ENCODE data around the gene PHLDA2.

PHLDA2 gene

DNA sequence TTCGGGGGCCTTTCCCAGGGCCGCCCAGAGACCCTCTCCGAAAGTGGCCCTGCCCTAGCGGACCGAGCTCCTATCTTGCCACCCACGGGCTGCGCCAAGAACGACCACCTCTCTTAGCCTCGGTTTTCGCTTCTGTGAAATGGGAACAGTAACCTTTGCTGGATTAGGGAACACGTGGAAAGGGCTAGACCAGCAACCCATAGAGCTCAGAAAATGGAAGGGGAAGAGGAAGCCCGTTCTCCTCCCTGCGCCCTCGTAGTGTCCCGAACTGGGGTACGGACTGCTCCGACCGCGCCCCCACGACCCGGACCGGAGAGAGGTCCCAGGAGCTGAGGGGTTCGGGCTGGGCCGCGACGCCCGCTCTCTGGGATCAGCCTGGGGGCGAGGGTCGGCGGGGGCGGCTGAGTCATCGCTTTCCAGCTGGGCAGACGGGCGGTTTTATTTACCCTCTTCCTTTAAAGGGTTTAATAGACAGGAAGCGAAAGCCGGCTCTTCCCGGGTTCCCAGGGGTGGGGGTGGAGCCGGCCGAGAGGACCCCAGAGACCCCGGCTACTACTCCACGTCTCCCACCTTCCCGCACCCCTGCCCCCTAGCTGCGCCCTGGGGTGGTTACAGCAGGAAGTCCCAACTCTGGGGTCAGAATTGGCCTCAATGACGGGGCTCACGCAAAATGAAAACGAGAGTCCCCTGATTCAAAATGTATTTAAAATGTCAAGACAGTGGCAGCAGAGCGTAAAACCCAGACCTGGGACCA, 907 bp upstream of the PHLDA2 start:
- peak; percentile 24 for DNase-seq (ENCODE audit: low read depth)

DNA sequence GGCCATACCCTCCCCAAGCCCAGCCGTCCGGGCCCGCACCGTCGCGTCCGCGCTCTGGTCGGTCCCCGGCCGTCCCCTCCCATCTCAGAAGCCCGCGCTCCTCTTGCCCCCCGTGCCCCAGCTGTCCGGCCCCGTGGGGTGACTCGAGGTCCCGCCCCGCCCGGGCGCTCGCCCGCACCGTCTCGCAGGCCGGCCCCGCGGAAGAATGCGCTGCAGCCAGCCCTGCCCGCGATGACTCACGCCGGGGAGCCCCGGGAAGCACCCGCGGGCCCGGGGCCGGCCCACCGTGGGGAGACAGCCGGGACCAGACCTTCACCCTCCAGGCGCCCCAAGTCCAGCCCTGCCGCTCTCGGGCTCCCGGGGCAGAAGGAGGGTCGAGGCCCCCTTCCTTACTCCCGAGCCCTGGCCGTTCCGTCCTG, 320 bp upstream of the PHLDA2 start:
- DNase-seq (ENCODE audit: low read depth), result peak; percentile 52

DNA sequence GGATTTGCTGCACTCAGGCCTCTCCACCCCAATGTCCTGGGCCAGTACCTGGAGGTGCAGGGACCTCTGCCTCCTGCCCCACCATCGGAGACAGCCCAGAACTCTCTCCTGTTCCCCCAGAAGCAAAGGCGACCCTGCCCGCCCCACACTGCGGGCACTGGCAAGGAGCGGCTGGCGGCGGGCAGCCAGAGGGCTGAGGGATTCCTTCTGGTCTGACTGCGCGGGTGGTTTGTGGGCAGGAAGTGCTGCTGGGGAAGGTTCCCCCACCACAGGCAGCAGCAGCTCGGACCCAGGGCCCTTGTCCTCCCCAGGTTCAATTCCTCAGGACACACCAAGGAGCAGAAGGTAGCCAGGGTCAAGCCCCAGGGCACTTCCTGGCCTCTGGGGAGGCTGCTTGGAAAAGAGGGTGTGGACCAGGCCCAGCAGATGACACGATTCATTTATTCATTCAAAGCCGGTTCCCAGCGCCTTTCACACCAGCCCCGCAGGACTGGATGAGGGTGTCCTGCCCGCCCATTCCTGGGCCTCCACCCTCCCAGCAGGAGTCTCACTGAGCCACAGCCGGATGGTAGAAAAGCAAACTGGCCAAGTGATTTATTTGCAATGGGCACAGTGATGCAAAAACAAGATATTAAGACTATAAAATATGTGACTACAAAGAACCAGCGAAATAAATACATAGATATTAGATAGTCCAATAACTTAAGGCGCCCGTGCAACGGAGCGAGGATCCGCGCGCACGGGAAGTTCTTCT, 1.2 kb downstream of the PHLDA2 start:
- no peak for DNase-seq (ENCODE audit: low read depth)

DNA sequence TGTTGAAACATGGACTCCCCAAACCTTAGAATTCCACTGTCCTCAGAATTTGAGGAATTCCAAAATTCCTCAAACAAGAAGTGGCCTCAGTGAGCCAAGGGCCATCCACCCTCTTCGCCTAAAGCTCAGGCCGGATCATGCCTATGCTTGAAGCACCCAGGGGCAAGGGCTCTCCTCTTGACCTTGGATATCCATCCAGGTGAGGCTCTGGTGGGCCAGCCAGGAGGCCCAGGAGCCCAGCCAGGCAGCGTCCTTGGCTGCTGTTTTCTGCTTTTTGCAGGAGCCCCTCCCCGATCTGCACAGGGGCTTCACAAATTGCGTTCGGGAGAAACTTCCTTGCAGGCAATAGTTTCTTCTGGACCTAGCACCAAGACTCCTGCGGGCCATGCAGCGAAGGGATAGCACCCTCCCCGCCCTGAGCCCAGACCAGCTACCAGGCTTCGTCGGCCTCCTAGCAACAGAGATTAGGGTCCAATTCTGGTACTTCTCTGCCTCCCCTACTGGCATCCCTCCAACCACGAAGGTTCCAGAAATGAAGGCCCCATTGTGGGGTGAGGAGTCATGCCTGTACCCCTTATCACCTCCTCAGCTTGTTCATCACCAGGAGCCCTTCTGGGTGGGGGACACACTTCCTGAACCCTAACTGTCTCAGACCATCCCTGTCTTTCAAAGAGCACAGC, 2.0 kb downstream of the PHLDA2 start:
- no peak for DNase-seq (ENCODE audit: low read depth)

DNA sequence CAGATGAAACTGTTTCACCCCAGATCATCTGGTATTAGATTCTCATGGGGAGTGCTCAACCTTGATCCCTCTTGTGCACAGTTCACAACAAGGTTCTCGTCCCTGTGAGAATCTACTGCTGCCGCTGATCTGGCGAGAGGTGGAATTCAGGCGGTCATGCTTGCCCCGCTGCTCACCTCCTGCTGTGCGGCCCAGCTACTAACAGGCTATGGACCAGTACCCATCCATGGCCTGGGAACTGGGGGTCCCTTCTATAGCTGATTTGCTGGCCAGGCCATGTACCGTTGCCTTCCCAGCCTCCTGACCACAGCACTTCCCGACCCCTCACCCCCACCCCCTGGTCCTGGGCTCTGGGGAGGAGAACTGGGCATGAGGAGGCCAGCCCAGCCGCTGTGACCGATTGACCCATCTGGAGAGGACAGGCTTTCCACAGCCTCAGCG, 2.6 kb downstream of the PHLDA2 start:
- no peak for DNase-seq (ENCODE audit: low read depth)

DNA sequence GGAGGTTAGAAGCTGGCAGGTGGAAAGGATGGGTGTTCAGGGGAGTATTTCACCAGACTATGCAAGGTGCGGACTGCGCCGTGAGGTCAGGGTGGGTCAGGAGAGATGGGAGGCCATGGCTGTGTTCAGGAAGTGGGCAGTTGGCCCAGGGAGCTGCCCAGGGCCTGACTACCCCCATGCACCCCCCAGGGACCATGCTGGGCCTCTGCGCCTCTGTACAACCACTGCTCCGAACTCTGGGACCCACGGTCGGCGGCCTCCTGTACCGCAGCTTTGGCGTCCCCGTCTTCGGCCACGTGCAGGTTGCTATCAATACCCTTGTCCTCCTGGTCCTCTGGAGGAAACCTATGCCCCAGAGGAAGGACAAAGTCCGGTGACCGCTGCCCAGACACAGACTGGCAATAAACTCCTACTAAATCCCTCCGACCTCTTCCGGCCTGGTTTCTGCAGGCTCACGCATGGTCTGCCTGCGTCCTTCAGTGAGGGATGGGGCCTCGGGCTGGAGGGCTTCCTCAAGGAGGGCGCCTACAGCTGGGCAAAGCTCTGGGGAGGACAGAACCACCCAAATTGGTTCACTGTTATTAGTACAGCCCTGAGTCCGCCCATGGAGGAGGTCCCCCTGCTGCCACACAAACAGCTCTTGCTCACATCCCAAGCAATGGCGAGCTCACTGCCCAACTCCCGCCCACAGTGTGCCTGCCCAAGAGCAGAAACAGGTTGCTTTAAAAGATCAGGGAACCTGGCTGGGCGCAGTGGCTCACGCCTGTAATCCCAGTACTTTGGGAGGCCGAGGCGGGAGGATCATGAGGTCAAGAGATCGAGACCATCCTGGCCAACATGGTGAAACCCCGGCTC, 4.2 kb downstream of the PHLDA2 start:
- no peak for DNase-seq (ENCODE audit: low read depth)

DNA sequence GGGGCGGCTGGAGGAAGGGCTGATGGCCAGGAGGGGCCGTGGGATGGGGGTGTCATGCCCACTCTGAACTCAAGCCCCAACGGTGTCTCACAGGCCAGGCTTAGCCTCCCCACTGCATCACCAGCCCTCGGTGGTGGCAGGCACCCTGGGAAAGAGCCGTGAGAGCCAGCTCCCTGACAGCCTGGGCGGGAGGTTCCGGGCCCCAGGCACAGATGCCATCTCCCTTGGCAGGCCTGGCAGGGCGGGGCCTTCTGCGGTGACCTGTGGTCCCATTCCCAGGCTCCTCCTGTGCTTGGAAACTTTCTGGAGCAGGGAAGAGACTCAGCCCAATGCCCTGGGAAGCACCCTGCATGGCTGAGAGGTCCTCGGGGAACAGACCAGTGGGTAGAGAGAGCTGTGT, 4.8 kb downstream of the PHLDA2 start:
- DNase-seq (ENCODE audit: low read depth), result no peak

DNA sequence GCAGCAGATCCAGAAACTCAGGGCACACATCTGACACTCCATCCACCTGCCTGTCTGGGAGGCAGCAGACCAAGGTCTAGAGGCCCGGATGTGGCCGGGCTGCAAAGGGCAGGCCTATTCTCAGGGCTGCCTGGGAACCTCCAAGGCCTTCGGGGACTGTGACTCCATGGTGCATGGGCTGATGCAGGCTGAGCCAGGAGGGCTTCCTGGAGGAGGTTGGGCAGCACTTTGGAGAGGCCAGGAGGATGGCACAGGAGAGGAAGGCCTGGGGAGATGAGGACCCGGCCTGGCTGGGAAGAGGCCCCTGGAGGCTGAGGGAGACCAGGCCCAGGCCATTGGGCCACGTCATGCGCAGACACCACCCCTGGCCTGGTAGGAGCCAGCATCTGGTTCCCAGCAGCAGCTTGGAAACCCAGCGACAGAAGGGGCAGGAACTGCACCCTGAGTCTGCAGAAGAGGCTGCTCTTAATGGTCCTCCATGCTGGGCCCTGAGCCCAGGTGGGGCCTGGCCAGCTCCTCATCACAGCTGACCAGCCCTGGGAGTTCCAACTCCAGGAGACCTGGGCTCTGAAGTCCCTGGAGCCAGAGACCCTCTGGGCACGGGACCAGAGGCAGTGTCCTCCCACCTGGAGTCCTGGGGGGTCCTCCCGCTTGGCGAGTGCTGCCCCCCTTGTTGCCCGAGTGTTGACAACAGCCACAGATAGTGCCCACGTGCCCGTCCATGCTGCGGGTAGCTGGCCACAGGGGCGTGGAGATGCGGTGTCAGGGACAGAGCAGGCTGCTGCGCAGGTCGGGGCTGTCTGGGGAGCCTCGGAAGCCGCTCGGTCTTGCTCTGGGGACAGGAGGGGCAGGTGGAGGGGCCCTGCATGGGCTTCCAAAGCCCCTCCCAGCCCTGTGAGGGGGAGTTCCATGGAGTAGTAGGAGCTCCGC, 5.5 kb downstream of the PHLDA2 start:
- DNase-seq (ENCODE audit: low read depth), result no peak

DNA sequence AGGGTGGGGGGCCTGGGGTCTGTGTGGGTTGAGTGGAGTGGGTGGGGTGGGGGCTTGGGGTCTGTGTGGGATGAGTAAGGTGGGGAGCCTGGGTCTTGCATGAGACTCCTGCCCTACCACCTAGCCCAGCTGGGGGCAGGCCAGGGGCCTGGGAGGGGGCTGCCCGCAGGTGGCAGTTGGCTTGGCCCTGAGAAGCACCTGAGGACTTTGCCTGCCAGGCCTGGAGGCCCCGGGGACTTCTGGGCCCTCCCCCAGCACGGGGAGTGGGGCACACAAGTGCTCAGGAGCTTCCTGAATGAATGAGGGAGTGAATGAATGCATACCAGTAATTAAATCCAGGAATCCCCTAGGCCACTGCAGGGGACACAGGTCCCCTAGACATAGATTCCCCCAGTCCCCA, 6.6 kb downstream of the PHLDA2 start:
- no peak for DNase-seq (ENCODE audit: low read depth)

DNA sequence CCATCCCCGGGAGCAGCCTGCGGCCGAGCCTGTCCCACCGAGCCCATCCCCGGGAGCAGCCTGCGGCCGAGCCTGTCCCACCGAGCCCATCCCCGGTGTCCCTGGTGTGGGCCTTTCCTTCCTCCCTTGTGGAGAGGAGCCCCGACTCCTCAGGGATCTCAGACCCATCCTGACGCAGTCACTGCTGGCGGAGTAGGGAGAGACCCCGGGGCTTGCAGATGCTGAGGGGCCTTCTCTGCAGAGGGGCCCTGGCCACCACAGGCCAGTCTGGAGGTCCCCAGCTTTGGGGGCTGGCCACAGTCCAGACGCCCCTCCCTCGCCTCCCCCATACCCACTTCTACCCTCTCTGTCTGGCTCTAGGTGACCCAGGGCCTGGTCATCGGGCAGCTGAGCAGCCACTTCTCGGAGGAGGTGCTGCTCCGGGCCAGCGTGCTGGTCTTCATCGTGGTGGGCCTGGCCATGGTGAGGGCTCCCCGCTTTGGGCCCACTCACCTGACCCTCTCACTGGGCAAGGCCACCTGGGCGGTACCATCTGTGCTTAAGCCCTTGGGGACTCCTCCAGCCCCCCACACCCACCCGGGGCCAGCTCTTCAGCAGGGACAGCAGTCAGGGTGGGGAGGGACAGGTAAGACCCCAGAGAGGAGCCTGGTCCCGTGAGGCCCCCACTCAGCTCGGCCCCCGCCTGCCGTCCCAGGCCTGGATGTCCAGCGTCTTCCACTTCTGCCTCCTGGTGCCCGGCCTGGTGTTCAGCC, 7.3 kb downstream of the PHLDA2 start:
- no peak for DNase-seq (ENCODE audit: low read depth)

DNA sequence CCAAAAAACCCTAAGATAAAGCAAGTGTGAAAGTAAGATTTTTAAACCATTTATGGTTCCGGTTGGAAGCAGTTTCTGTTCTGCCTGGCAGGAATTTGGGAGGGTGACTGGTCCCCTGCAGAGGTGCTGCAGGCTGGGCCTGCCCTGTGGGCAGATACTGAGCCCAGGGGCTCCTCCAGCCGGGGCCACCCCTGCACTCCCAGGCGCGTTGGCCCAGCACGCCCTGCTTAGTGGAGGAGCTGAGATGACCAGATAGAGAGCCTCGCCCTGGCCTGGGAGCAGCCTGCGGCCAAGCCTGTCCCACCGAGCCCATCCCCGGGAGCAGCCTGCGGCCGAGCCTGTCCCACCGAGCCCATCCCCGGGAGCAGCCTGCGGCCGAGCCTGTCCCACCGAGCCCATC, 8.0 kb downstream of the PHLDA2 start:
- no peak for DNase-seq (ENCODE audit: low read depth)

DNA sequence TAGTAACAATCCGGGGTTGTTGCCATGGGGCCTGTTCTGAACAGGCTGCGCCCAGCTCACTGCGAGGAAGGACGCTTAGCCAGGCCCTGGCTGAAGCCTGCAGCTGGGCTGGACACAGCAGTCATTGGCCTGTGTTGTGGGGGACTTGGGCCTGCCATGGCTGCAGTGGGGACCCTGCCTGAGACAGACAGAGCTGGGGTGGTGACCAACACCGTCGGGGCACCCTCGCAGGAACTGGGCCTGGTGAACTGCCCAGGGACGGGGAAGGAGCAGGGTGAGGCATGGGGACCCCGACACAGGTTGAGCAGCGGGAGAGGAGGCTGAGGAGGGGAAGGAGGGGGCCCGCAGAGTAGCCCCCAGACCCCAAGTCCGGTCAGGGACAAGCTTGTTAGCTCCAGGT, 8.9 kb downstream of the PHLDA2 start:
- DNase-seq (ENCODE audit: low read depth), result no peak

DNA sequence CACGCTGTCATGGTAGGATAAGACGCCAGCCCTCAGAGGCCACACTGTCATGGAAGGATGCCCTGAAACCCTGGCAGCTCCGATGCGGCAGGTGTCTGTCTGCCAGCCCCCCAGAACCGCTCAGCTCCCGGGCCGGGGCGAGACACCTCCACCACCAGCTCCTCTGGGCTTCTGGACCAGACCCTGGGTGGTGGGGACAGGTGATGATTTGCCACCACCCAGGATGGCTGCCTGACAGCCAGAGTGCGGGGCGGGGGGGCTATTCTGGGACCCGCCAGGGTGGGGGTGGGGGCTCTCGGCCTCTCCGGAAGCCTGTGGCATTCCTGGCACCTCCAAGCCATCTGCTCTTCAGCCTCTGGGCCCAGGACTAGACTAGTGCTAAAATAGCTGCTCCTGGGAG, 9.4 kb downstream of the PHLDA2 start:
- DNase-seq (ENCODE audit: low read depth), result no peak

DNA sequence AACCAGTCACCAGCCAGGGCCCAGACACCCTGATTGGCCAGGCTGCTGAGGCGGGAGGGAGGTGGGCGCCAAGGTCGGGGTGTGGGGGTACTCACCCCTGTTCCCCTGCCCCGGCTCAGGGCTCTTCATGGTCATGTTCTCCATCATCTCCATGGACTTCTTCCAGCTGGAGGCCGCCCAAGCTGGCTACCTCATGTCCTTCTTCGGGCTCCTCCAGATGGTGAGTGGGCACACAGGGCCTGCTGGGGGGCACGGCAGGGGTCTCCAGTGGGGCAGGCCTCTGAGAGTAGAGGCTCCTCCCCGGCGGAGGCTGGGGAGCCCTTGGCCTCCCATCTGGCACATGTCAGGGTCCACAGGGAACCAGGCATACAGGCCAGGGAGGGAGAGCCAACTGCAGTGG, 10.0 kb downstream of the PHLDA2 start:
- DNase-seq (ENCODE audit: low read depth), result no peak

DNA sequence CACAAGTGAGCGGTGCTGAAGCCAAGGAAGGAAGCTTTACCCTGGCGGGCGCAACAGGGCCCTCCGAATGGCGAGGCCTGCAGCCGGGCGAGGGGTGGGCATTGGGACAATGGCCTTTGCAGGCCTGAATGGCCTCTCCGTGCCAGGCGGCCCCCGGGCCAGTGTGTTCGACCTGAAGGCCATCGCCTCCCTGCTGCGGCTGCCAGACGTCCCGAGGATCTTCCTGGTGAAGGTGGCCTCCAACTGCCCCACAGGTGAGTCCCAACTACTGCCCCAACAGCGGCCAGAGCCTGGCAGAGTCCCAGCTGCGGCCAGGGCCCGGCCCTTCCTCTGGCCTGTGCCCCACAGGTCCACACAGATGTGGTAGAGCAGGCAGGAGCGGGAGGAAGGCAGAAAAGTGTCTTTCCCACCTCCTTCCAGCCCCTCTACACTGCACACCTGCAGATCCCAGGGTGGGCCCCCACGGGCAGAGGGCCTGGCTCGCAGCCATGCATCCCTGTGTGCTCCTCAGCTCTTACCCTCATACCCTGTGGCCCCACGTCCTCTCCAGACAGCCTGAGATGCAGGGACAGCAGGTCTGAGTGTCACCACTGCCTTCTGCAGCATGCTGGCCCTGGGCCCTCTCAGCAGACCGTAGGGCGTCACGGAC, 11.3 kb downstream of the PHLDA2 start:
- DNase-seq (ENCODE audit: low read depth), result no peak

DNA sequence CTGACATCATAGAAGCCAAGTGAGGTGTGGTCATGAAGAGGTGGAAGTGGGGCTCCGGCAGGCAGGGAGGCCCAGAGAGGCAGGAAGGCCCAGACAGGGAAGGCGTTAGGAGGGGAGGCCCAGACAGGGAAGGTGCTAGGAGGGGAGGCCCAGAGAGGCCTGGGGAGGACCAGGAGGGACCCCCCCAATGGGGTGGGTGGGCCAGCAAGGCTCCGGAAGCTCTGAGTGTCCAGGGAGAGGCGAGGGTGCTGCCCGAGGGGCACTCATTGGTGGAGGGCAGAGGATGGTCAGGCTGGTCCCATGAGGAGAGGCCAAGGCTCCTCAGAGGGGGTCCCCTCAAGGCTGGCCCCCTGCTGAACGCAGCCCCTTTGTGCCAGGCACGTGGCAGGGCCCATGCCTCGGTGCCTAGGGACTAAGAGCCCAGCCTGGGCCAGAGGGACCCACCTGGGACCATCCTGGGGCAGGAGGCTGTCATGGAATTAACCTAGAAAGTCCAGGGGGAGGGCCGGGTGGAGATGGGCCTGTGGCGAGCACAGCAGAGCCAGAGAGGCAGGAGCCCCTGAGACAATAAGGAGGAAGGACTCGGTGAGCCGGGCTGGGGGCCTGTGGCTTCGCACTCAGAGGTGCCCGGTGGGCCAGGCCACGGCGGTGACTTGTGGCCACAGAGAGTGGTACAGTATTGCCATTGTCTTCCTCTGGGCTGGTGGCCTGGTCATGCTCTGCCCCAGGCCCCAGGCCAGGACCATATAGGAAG, 12.2 kb downstream of the PHLDA2 start:
- DNase-seq (ENCODE audit: low read depth), result no peak

DNA sequence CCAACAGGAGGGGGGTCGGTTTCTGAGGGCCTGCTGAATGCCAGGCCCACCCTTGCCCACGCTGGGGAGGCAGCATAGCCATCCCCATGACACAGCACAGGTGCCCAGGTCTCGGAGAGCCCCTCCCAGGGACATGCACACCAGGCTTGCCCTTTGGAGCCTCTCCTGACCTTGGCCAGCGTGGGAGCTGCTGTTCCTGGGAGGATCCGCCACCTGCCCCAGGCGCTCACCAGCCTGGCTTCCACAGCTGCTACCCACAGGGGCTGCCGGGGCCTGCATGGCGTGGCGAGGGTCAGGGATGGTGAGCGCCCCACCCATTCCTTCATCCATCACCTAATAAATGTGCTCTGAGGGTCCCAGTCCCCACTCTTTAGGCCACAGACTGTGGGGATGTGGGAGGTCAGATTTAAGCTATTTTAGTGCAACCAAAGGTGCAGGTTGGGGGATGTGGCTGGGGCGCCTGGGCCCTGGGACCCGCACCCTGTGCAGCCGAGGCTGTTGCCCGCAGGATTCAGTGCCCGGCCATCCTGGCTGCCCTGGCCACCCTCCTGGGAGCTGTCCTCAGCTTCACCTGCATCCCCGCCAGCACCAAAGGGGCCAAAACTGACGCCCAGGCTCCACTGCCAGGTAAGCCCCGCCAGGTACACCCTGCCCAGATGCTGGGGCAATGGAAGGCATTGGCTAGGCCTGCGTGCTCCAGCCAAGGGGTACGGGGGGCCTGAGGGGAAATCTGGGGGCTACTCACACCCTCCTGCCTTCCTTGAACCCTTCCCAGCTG, 12.9 kb downstream of the PHLDA2 start:
- no peak for DNase-seq (ENCODE audit: low read depth)

DNA sequence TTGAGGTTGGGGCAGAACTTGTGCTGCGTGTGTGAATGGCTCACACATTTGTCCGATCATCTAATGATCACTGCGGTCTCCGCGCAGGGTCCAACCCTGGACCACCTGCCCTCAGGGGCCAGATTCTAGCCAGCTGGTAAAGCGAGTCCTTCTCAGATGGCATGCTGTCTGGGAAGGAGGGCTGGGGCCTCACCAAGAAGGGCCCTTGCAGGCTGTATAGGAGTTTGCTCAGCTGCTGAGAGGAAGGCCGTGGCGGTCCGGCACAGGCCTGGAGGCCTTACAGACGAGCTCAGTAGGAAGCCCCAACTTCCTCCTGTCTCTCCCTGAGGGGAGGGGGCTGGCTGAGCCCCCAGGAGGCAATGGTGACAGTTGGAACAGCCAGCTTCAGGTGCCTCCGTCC, 13.7 kb downstream of the PHLDA2 start:
- no peak for DNase-seq (ENCODE audit: low read depth)

Data from activated T-helper 9 cell treated with anti-CD3 and anti-CD28 coated beads, Interleukin-2, amount 50 U/mL, for 16 hours (primary cell).